Activated CD4-positive, alpha-beta T cell treated with anti-CD3 and anti-CD28 coated beads for 36 hours (primary cell): ENCODE measurements around the gene KLHL2. TPM values are rescaled to one million over a fixed set of nuclear protein-coding genes. Genes with fewer than 3 reads are reported as not detected.
"Not testable (repeated sequence)": the region's sequence is repeated elsewhere in the genome, so short reads cannot be mapped to it uniquely, and the experiment has no call there.

Experiments used
- ATAC-seq: fragments of 200-7000 bp; cut with Tn5 transposase; one replicate; pipeline ENCODE4 v1.10.0; 2021; ENCODE audit warnings: mild to moderate bottlenecking, moderate library complexity
- CTCF ChIA-PET: fragments of 350-600 bp; sonication (Branson Sonifier 250); formaldehyde crosslinking; loops from one replicate; lab custom pipeline; 2021; ENCODE audit warnings: antibody characterized with exemption; lab: Charles Lee
- POLR2A ChIA-PET: fragments of 350-600 bp; sonication (Branson Sonifier 250); formaldehyde crosslinking; loops from one replicate; lab custom pipeline; 2021; ENCODE audit warnings: antibody characterized with exemption, inconsistent platforms; lab: Charles Lee
- DNase-seq: peaks from one replicate; pipeline ENCODE4 v3.0.0-alpha.2; 2020
- H3K27ac Mint-ChIP-seq: one replicate; pipeline ENCODE4 v1.8.0; 2021; ENCODE audit warnings: mixed read lengths
- H3K27me3 Mint-ChIP-seq: one replicate; pipeline ENCODE4 v1.8.0; 2021; ENCODE audit warnings: mixed read lengths
- H3K36me3 Mint-ChIP-seq: one replicate; pipeline ENCODE4 v1.8.0; 2021; ENCODE audit warnings: low read depth, mixed read lengths
- H3K4me1 Mint-ChIP-seq: one replicate; pipeline ENCODE4 v1.8.0; 2021; ENCODE audit warnings: mixed read lengths
- H3K4me3 Mint-ChIP-seq: one replicate; pipeline ENCODE4 v1.8.0; 2021; ENCODE audit warnings: mild to moderate bottlenecking, moderate library complexity, mixed read lengths
- H3K9me3 Mint-ChIP-seq: one replicate; pipeline ENCODE4 v1.8.0; 2021; ENCODE audit warnings: low read depth, mixed read lengths
- intact Hi-C, 2 experiments: fragments of 100-400 bp; cut with DNase I in 1 of 2; cut with micrococcal nuclease in 1 of 2; formaldehyde crosslinking; loops; one replicate each; pipeline versions ENCODE4 v1.14.2 to v1.15.1; 2022 to 2024; cut with DNase I, micrococcal nuclease
- total RNA-seq, 2 experiments: library from RNA; stranded (reverse); gene quantifications; one replicate each; pipeline ENCODE4 v1.2.3, GENCODE V29; 2021

The KLHL2 gene
- total RNA-seq, 2 experiments from 2014 or later: 20.9 to 22.1 TPM

- H3K36me3 Mint-ChIP-seq: peaks cover 14% of the 10 kb centered on the region
- POLR2A ChIA-PET, H3K27me3 Mint-ChIP-seq, CTCF ChIA-PET, H3K4me3 Mint-ChIP-seq, H3K9me3 Mint-ChIP-seq, ATAC-seq, intact Hi-C loops, DNase-seq: not testable (repeated sequence)
- H3K27ac Mint-ChIP-seq: peak overlapping the region; percentile 49
- H3K4me1 Mint-ChIP-seq: peaks cover 84% of the 10 kb centered on the region
Observed at GRCh38 chr4:165213991-165214709, 6.8 kb downstream of the KLHL2 start.

GRCh38 chr4:165215034-165215751 is 7.8 kb downstream of the KLHL2 start:
- CTCF ChIA-PET: not testable (repeated sequence)

GRCh38 chr4:165215761-165216487 is 8.6 kb downstream of the KLHL2 start:
- peaks cover 68% of the 10 kb centered on the region for H3K4me1 Mint-ChIP-seq
- peaks cover 16% of the 10 kb centered on the region for H3K36me3 Mint-ChIP-seq
- intact Hi-C loops, H3K27me3 Mint-ChIP-seq, H3K4me3 Mint-ChIP-seq, POLR2A ChIA-PET, DNase-seq, H3K9me3 Mint-ChIP-seq: not testable (repeated sequence)
- peak; percentile 42 for ATAC-seq
- H3K27ac Mint-ChIP-seq: peak overlapping the region; percentile 83
- CTCF ChIA-PET: interaction anchor here (0.6 kb wide), 1 partner anchor 141 kb away, joined by 4 read pairs; no protein-coding TSS in a partner anchor

More at GRCh38 chr4:165215034-165215751, 7.8 kb downstream of the KLHL2 start:
- ATAC-seq (peak; percentile 89), DNase-seq (peak; percentile 65)
- H3K27me3 Mint-ChIP-seq, H3K9me3 Mint-ChIP-seq, H3K4me3 Mint-ChIP-seq, POLR2A ChIA-PET, intact Hi-C loops: not testable (repeated sequence)
- peaks cover 75% of the 10 kb centered on the region for H3K4me1 Mint-ChIP-seq
- H3K36me3 Mint-ChIP-seq: peaks cover 14% of the 10 kb centered on the region
- peak overlapping the region; percentile 83 for H3K27ac Mint-ChIP-seq

DNA sequence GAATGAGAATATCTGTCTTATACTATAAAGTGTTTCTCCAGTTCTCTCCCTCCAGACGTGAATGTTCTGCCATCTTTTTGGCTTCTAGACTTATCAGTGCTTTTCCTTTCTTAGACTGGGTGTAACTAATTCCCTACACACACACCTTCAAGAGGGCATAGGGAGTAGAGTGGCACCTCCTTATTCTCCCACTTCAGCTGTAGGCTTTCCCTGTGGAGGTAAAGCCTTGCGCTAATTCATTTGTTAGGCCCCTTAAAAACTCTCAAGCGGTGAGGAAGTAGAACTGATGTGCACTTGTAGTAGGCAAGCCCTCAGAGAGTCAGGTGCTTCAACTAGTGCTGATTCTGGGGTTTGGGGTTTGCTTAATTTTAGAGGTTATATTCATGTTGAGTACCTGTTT is 10.0 kb downstream of the KLHL2 start:
- no peaks in the 10 kb centered on the region for H3K27me3 Mint-ChIP-seq
- no peaks in the 10 kb centered on the region for H3K9me3 Mint-ChIP-seq
- intact Hi-C loops: no loop called here
- H3K36me3 Mint-ChIP-seq: peaks cover 24% of the 10 kb centered on the region
- H3K4me1 Mint-ChIP-seq: peaks cover 70% of the 10 kb centered on the region
- ATAC-seq (no peak), DNase-seq (no peak)
- ChIA-PET CTCF (interaction anchor here (0.7 kb wide), 1 partner anchor 186 kb away, joined by 3 read pairs; no protein-coding TSS in a partner anchor), POLR2A (no interaction called here)
- H3K27ac Mint-ChIP-seq: no peak overlapping the region
- no peak overlapping the region for H3K4me3 Mint-ChIP-seq

DNA sequence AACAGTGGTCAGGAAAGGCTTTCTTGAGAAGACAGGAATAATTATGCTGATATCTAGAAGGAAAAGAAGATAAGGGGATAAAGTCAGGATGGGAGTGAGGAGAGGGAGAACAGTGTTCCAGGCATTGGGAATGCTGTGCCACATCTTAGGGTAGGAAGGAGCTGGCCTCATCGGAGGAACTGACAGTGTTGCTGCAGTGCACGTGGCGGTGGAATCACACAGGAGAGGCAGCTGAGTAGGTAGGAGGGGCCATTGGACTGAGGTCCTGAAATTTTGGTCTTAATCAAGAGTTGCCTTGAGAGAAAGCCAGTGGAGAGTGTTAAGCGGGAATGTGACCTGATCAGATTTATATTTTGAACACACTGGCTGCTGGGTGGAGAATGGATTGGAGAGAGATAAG is 13.9 kb downstream of the KLHL2 start:
- intact Hi-C loops, ATAC-seq, DNase-seq, POLR2A ChIA-PET, H3K27me3 Mint-ChIP-seq, CTCF ChIA-PET, H3K4me3 Mint-ChIP-seq, H3K9me3 Mint-ChIP-seq: not testable (repeated sequence)
- peak overlapping the region; percentile 35 for H3K27ac Mint-ChIP-seq
- H3K4me1 Mint-ChIP-seq: peaks cover 45% of the 10 kb centered on the region
- peaks cover 32% of the 10 kb centered on the region for H3K36me3 Mint-ChIP-seq

- POLR2A ChIA-PET: interaction anchor here (0.7 kb wide), 1 partner anchor 12 kb away, joined by 3 read pairs; no protein-coding TSS in a partner anchor
- Mint-ChIP-seq H3K36me3 (peaks cover 31% of the 10 kb centered on the region), H3K27ac (peak overlapping the region; percentile 9), H3K4me1 (peaks cover 37% of the 10 kb centered on the region)
- H3K27me3 Mint-ChIP-seq, DNase-seq, H3K9me3 Mint-ChIP-seq, ATAC-seq, intact Hi-C loops, H3K4me3 Mint-ChIP-seq: not testable (repeated sequence)
- CTCF ChIA-PET: interaction anchor here (0.6 kb wide), 1 partner anchor 13 kb away, joined by 3 read pairs; no protein-coding TSS in a partner anchor
Observed at GRCh38 chr4:165221993-165222650, 14.8 kb downstream of the KLHL2 start.

DNA sequence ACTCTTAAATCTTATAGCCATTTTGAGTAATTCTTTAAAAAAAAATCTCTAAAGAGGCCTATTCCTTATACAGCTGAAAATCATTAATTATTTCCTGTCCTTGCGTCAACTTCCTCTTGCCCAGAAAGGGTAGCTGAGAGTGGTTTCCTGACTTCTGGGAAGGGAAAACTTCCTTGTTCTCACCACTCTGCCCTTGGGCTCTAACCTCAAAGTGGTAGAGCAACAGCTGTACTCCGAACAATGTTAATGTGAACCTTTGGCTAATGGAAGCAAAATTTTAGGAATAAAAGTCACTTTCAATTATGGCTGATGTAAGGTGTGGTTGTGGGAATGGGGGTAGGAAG is 15.3 kb downstream of the KLHL2 start:
- Mint-ChIP-seq H3K4me3 (no peak overlapping the region), H3K27me3 (no peaks in the 10 kb centered on the region), H3K4me1 (peaks cover 32% of the 10 kb centered on the region), H3K27ac (peak overlapping the region; percentile 77), H3K9me3 (no peaks in the 10 kb centered on the region), H3K36me3 (peaks cover 28% of the 10 kb centered on the region)
- no peak for ATAC-seq
- ChIA-PET POLR2A (no interaction called here), CTCF (interaction anchor here (0.6 kb wide), 1 partner anchor 13 kb away, joined by 3 read pairs; no protein-coding TSS in a partner anchor)
- intact Hi-C loops: no loop called here
- DNase-seq: no peak

- CTCF ChIA-PET, H3K27me3 Mint-ChIP-seq, POLR2A ChIA-PET, H3K27ac Mint-ChIP-seq, H3K4me3 Mint-ChIP-seq, DNase-seq, ATAC-seq, intact Hi-C loops, H3K9me3 Mint-ChIP-seq: not testable (repeated sequence)
- peaks cover 25% of the 10 kb centered on the region for H3K4me1 Mint-ChIP-seq
- peaks cover 33% of the 10 kb centered on the region for H3K36me3 Mint-ChIP-seq
Observed at GRCh38 chr4:165227401-165227800, 20.0 kb downstream of the KLHL2 start.

GRCh38 chr4:165229490-165230200 is 22.3 kb downstream of the KLHL2 start:
- CTCF ChIA-PET, POLR2A ChIA-PET, H3K27ac Mint-ChIP-seq, intact Hi-C loops, H3K9me3 Mint-ChIP-seq, H3K4me3 Mint-ChIP-seq, H3K27me3 Mint-ChIP-seq, DNase-seq, ATAC-seq: not testable (repeated sequence)
- Mint-ChIP-seq H3K4me1 (peaks cover 27% of the 10 kb centered on the region), H3K36me3 (peaks cover 30% of the 10 kb centered on the region)

DNA sequence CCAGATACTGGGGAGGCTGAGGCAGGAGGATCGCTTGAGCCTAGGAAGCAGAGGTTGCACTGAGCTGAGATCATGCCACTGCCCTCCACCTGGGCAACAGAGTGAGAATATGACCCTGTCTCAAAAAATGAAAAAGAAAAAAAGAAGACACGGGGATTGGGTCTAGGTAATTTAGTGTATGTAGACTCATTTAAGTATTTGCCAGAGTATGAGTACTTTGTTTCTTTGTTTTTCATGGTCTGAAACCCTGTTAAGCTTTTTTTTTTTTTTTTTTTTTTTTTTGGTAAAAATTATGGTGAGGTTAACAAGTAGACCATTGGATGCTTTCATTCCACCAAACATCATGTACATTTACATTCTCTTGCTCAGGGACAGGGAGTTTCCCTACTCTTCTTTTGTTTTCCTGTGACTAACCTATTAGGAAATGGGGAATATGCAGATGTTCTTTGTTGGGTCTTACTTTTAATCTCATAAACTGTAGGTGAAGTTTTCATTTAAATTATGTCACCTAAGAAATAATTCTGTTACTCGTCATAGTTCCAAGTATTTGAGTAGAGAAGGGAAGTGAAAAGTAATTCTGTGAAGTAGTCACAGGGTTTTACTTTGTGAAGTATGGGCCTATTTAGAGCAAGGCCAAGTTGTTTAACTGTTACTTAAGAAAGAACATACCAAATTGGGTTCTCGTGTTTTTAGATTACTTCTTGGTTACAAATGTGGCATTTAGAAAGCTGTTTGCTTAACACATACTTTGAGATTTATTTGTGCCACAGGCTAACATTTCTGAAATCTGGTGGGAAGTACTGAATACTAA is 25.5 kb downstream of the KLHL2 start:
- H3K9me3 Mint-ChIP-seq, intact Hi-C loops, POLR2A ChIA-PET, H3K4me3 Mint-ChIP-seq, H3K27me3 Mint-ChIP-seq, CTCF ChIA-PET: not testable (repeated sequence)
- peaks cover 29% of the 10 kb centered on the region for H3K4me1 Mint-ChIP-seq
- peak overlapping the region; percentile 86 for H3K27ac Mint-ChIP-seq
- peak; percentile 85 for ATAC-seq
- DNase-seq: peak; percentile 19
- H3K36me3 Mint-ChIP-seq: peaks cover 36% of the 10 kb centered on the region
